Fibroblast of lung (primary cell): ENCODE results near the gene SMARCA5. TPM values are rescaled to one million over a fixed set of nuclear protein-coding genes. Genes with fewer than 3 reads are reported as not detected.

Experiments
- DNase-seq, 2 donors: peaks; one replicate each; pipeline versions ENCODE4 v3.0.0 to v3.0.0-alpha.2; 2010; ENCODE audit warnings: low read depth in 2 of 2
- H2AFZ ChIP-seq: 2 replicates; pipeline ENCODE4 v1.5.1; 2012; ENCODE audit warnings: low read length, control low read depth, inconsistent platforms
- H3K27ac ChIP-seq: 2 replicates; pipeline ENCODE4 v1.5.1; 2011; ENCODE audit warnings: low read length, control low read depth; ENCODE audit not compliant: insufficient read depth
- H3K27me3 ChIP-seq: 2 replicates; pipeline ENCODE4 v1.5.1; 2011; ENCODE audit warnings: mild to moderate bottlenecking, low read length; ENCODE audit not compliant: control insufficient read depth, insufficient read depth
- H3K36me3 ChIP-seq: 2 replicates; pipeline ENCODE4 v1.5.1; 2011; ENCODE audit warnings: low read length; ENCODE audit not compliant: control insufficient read depth, insufficient read depth
- H3K4me1 ChIP-seq: 2 replicates; pipeline ENCODE4 v1.5.1; 2011; ENCODE audit warnings: low read length; ENCODE audit not compliant: control insufficient read depth, insufficient read depth; ENCODE audit errors: extremely low read depth
- H3K4me2 ChIP-seq: 2 replicates; pipeline ENCODE4 v1.5.1; 2011; ENCODE audit warnings: low read length, control low read depth; ENCODE audit not compliant: insufficient read depth; ENCODE audit errors: extremely low read depth
- H3K4me3 ChIP-seq, 4 experiments: fragments of 200-600 bp in 1 of 4; sonication (generic) in 1 of 4; replicated peaks in 1 of 4; 2 replicates each; pipeline ENCODE4 v1.5.1; 2011 to 2016; ENCODE audit warnings: low read length in 4 of 4, low read depth in 3 of 4, mild to moderate bottlenecking in 3 of 4, control low read depth in 2 of 4, inconsistent platforms in 1 of 4, mixed read lengths in 1 of 4; ENCODE audit not compliant: insufficient read depth in 1 of 4; ENCODE audit errors: control extremely low read depth in 1 of 4
- H3K79me2 ChIP-seq: 2 replicates; pipeline ENCODE4 v1.5.1; 2012; ENCODE audit warnings: mild to moderate bottlenecking, low read length, inconsistent platforms; ENCODE audit not compliant: control insufficient read depth, insufficient read depth
- H3K9ac ChIP-seq: 2 replicates; pipeline ENCODE4 v1.5.1; 2011; ENCODE audit warnings: mild to moderate bottlenecking, low read length, control low read depth; ENCODE audit not compliant: insufficient read depth
- H3K9me3 ChIP-seq: 2 replicates; pipeline ENCODE4 v1.5.1; 2012; ENCODE audit warnings: low read depth, low read length; ENCODE audit not compliant: control insufficient read depth, insufficient read depth
- H4K20me1 ChIP-seq: 2 replicates; pipeline ENCODE4 v1.5.1; 2011; ENCODE audit warnings: low read length; ENCODE audit not compliant: control insufficient read depth, insufficient read depth; ENCODE audit errors: extremely low read depth
- CTCF ChIP-seq, 2 donors: IDR thresholded peaks in 1 of 2; conservative IDR thresholded peaks in 1 of 2; 1 replicate in 1 of 2; 2 replicates in 1 of 2; pipeline ENCODE4 v1.5.1; 2011 to 2012; ENCODE audit warnings: low read length in 2 of 2, control low read depth in 1 of 2, inconsistent platforms in 1 of 2, low read depth in 1 of 2, mild to moderate bottlenecking in 1 of 2
- EZH2 ChIP-seq: IDR thresholded peaks from 2 replicates; pipeline ENCODE4 v1.5.1; 2012; ENCODE audit warnings: low read length, control low read depth, mild to moderate bottlenecking; ENCODE audit errors: missing control alignments
- polyA plus RNA-seq, 2 donors: library from polyadenylated mRNA; depleted of rRNA in 1 of 2; stranded (reverse) in 1 of 2; unstranded in 1 of 2; fragments of >200 nt; gene quantifications; 2 replicates each; pipeline ENCODE4 v1.2.1, GENCODE V29; 2011 to 2012; ENCODE audit warnings: missing spikeins in 1 of 2
- total RNA-seq: library from RNA; depleted of rRNA; stranded (reverse); fragments of >200 nt; gene quantifications from 2 replicates; pipeline ENCODE4 v1.2.1, GENCODE V29; 2014

Gene SMARCA5
- total and polyA plus RNA-seq, 2 donors (not counting 1 experiment from before 2014, with no cell fraction given): 22.9 to 53.3 TPM

- Histone ChIP-seq H3K27me3 (no peaks in the 10 kb centered on the region), H3K9me3 (no peaks in the 10 kb centered on the region), H3K9ac (no peak overlapping the region), H2AFZ (no peak overlapping the region), H4K20me1 (no peaks in the 10 kb centered on the region), H3K4me2 (no peak overlapping the region), H3K79me2 (no peaks in the 10 kb centered on the region), H3K27ac (no peak overlapping the region), H3K4me1 (no peaks in the 10 kb centered on the region), H3K36me3 (peaks cover 2% of the 10 kb centered on the region), H3K4me3 (no peak overlapping the region)
- no peak for DNase-seq
- TF ChIP-seq CTCF (conservative IDR thresholded peaks at IDR 0.05 in 1 of 2, IDR thresholded peaks at IDR 0.05 in 1 of 2; ENCODE audit: low read depth in 1 of 2, low read length in 2 of 2) (no peak), EZH2 (no peak)
Measured at GRCh38 chr4:143549928-143550327, 36.4 kb downstream of the SMARCA5 start.

- no peaks in the 10 kb centered on the region for H3K9me3 ChIP-seq
- no peaks in the 10 kb centered on the region for H3K36me3 ChIP-seq
- H2AFZ ChIP-seq: no peak overlapping the region
- H3K79me2 ChIP-seq: no peaks in the 10 kb centered on the region
- DNase-seq: no peak
- H3K27me3 ChIP-seq: no peaks in the 10 kb centered on the region
- H4K20me1 ChIP-seq: no peaks in the 10 kb centered on the region
- H3K4me3 ChIP-seq: no peak overlapping the region
- H3K4me2 ChIP-seq: no peak overlapping the region
- TF ChIP-seq CTCF (conservative IDR thresholded peaks at IDR 0.05 in 1 of 2, IDR thresholded peaks at IDR 0.05 in 1 of 2; ENCODE audit: low read depth in 1 of 2, low read length in 2 of 2): no peak
- no peak for TF ChIP-seq EZH2
- no peaks in the 10 kb centered on the region for H3K4me1 ChIP-seq
- H3K9ac ChIP-seq: no peak overlapping the region
- no peak overlapping the region for H3K27ac ChIP-seq
Measured at GRCh38 chr4:143554728-143555597, 41.5 kb downstream of the SMARCA5 start.

GRCh38 chr4:143555676-143556075 is 42.2 kb downstream of the SMARCA5 start:
- no peak overlapping the region for H3K4me2 ChIP-seq
- no peaks in the 10 kb centered on the region for H3K9me3 ChIP-seq
- H3K4me3 ChIP-seq: no peak overlapping the region
- no peak overlapping the region for H3K9ac ChIP-seq
- H3K36me3 ChIP-seq: no peaks in the 10 kb centered on the region
- H3K27ac ChIP-seq: no peak overlapping the region
- H4K20me1 ChIP-seq: no peaks in the 10 kb centered on the region
- TF ChIP-seq CTCF (conservative IDR thresholded peaks at IDR 0.05 in 1 of 2, IDR thresholded peaks at IDR 0.05 in 1 of 2; ENCODE audit: low read depth in 1 of 2, low read length in 2 of 2) (no peak), EZH2 (no peak)
- no peaks in the 10 kb centered on the region for H3K79me2 ChIP-seq
- no peaks in the 10 kb centered on the region for H3K4me1 ChIP-seq
- H3K27me3 ChIP-seq: no peaks in the 10 kb centered on the region
- DNase-seq: no peak
- H2AFZ ChIP-seq: no peak overlapping the region
